NCI-H69 (cell line): ENCODE measurements around the gene ETFB.

Source experiments
- DNase-seq: peaks from one replicate; lab custom pipeline; 2025; lab: John Stamatoyannopoulos, UW

ETFB gene

GRCh38 chr19:51327066-51328001 lies 38.9 kb downstream of the ETFB start:
- no peak for DNase-seq

- DNase-seq = no peak
Measured at GRCh38 chr19:51326216-51327065, 39.7 kb downstream of the ETFB start.

GRCh38 chr19:51325161-51325976 lies 40.8 kb downstream of the ETFB start:
- no peak for DNase-seq

- no peak for DNase-seq
Measured at GRCh38 chr19:51324167-51324481, 42.1 kb downstream of the ETFB start.

GRCh38 chr19:51323481-51324166 lies 42.6 kb downstream of the ETFB start:
- DNase-seq = no peak

- DNase-seq = no peak
Measured at GRCh38 chr19:51321799-51322198, 44.4 kb downstream of the ETFB start.

GRCh38 chr19:51320280-51320657 lies 45.9 kb downstream of the ETFB start:
- DNase-seq = no peak

- no peak for DNase-seq
Measured at GRCh38 chr19:51319649-51320279, 46.4 kb downstream of the ETFB start.

GRCh38 chr19:51318687-51319648 lies 47.2 kb downstream of the ETFB start:
- DNase-seq = no peak

GRCh38 chr19:51317968-51318367 lies 48.2 kb downstream of the ETFB start:
- DNase-seq = no peak

GRCh38 chr19:51317376-51317775 lies 48.8 kb downstream of the ETFB start:
- no peak for DNase-seq

GRCh38 chr19:51316688-51317087 lies 49.5 kb downstream of the ETFB start:
- DNase-seq = no peak

GRCh38 chr19:51311351-51312257 lies 54.6 kb downstream of the ETFB start, which contains the start of gene IGLON5:
Gene IGLON5, plus strand, starts transcription at chr19:51311644. Its CDS starts 204 bp downstream, at chr19:51311848.
- no peak for DNase-seq

GRCh38 chr19:51305479-51305878 lies 60.7 kb downstream of the ETFB start:
- no peak for DNase-seq

- DNase-seq = no peak
Measured at GRCh38 chr19:51301266-51301665, 64.9 kb downstream of the ETFB start.

- no peak for DNase-seq
Measured at GRCh38 chr19:51297406-51297805, 68.8 kb downstream of the ETFB start.

GRCh38 chr19:51296336-51297093 lies 69.7 kb downstream of the ETFB start:
- DNase-seq = no peak
